ENCODE results near the gene APOBEC3B.

DNA sequence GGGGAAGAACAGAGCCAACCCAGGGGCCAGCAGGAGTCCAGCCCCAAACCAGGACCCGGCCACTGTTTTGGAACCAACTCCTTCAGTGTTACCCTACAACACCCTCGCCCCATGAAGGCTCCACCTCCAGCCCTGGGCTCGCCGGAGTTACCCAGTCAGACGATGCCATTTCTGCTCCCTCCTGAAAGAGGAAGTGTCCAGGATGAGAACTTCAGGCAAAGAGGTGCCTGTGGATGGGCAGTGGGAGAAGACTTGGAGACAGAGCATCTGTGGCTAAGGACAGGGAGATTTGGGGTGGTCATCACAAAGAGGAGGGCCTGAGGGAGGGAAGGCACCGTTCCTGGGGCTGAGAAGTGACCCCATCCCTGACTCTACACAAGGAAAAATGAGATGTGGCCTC, 14.0 kb downstream of the APOBEC3B start:
- TF ChIP-seq EZH2phosphoT487 (IDR thresholded peaks at IDR 0.05; ENCODE audit: insufficient read depth, low read depth) (no peak), EZH2 (IDR thresholded peaks at IDR 0.05; ENCODE audit: insufficient read depth, poor library complexity, severe bottlenecking) (no peak)

Data from GM23248 (cell line).